ENCODE data around the gene ZNF385C. TPM values are rescaled to one million over a fixed set of nuclear protein-coding genes. Genes with fewer than 3 reads are reported as not detected.

The ZNF385C gene
- total and polyA plus RNA-seq, 2 of the 13 experiments (the other 11 are each of a cell fraction or from before 2014, with no cell fraction given): 2.3 to 6.1 TPM

- TF ChIP-seq PLRG1 (conservative IDR thresholded peaks at IDR 0.05) (no peak), FOXK1 (CRISPR knock-in tag; IDR thresholded peaks at IDR 0.05; ENCODE audit: borderline replicate concordance, low read depth) (0 out of 2 replicates have a peak, but pooled peaks have one; percentile 38), TOPORS (CRISPR knock-in tag; IDR thresholded peaks at IDR 0.05) (no peak), RXRB (CRISPR knock-in tag; IDR thresholded peaks at IDR 0.05; ENCODE audit: borderline replicate concordance) (peak; percentile 79), FOSL1 (CRISPR knock-in tag; IDR thresholded peaks at IDR 0.05; ENCODE audit: borderline replicate concordance) (no peak), DNMT3B (CRISPR knock-in tag; conservative IDR thresholded peaks at IDR 0.05) (0 out of 2 replicates have a peak, but pooled peaks have one; percentile 59), EEA1 (CRISPR knock-in tag; IDR thresholded peaks at IDR 0.05; ENCODE audit: borderline replicate concordance) (no peak), YEATS2 (CRISPR knock-in tag; IDR thresholded peaks at IDR 0.05; ENCODE audit: borderline replicate concordance) (no peak), NR0B2 (CRISPR knock-in tag; IDR thresholded peaks at IDR 0.05) (no peak), SAFB2 (CRISPR knock-in tag; IDR thresholded peaks at IDR 0.05; ENCODE audit: borderline replicate concordance, low read depth) (no peak), ELF4 (CRISPR knock-in tag; IDR thresholded peaks at IDR 0.05; ENCODE audit: borderline replicate concordance) (no peak), ZNF234 (CRISPR knock-in tag; conservative IDR thresholded peaks at IDR 0.05) (no peak), MIER3 (CRISPR knock-in tag; IDR thresholded peaks at IDR 0.05; ENCODE audit: borderline replicate concordance) (peak; percentile 68; the same call in 1 of the 2 replicates), ZNF224 (CRISPR knock-in tag; IDR thresholded peaks at IDR 0.05) (no peak), HOXA3 (CRISPR knock-in tag; IDR thresholded peaks at IDR 0.05) (peak; percentile 58; the same call in 1 of the 2 replicates), TFAP4 (IDR thresholded peaks at IDR 0.05; ENCODE audit: borderline replicate concordance, low read depth) (no peak), ZNF546 (CRISPR knock-in tag; conservative IDR thresholded peaks at IDR 0.05) (no peak), NKX3-1 (CRISPR knock-in tag; IDR thresholded peaks at IDR 0.05) (no peak), ARNTL (CRISPR knock-in tag; IDR thresholded peaks at IDR 0.05) (no peak), RFX1 (IDR thresholded peaks at IDR 0.05) (no peak), NR1H2 (CRISPR knock-in tag; IDR thresholded peaks at IDR 0.05; ENCODE audit: borderline replicate concordance, low read depth) (no peak), ZNF550 (CRISPR knock-in tag; IDR thresholded peaks at IDR 0.05; ENCODE audit: borderline replicate concordance) (no peak), ATF3 (CRISPR knock-in tag; IDR thresholded peaks at IDR 0.05) (no peak)
- TF ChIP-seq, protein P1, sequence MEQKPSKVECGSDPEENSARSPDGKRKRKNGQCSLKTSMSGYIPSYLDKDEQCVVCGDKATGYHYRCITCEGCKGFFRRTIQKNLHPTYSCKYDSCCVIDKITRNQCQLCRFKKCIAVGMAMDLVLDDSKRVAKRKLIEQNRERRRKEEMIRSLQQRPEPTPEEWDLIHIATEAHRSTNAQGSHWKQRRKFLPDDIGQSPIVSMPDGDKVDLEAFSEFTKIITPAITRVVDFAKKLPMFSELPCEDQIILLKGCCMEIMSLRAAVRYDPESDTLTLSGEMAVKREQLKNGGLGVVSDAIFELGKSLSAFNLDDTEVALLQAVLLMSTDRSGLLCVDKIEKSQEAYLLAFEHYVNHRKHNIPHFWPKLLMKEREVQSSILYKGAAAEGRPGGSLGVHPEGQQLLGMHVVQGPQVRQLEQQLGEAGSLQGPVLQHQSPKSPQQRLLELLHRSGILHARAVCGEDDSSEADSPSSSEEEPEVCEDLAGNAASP (CRISPR knock-in tag; IDR thresholded peaks at IDR 0.05; ENCODE audit: borderline replicate concordance): peak; percentile 53; the same call in 1 of the 2 replicates
- TF ChIP-seq, protein P2, sequence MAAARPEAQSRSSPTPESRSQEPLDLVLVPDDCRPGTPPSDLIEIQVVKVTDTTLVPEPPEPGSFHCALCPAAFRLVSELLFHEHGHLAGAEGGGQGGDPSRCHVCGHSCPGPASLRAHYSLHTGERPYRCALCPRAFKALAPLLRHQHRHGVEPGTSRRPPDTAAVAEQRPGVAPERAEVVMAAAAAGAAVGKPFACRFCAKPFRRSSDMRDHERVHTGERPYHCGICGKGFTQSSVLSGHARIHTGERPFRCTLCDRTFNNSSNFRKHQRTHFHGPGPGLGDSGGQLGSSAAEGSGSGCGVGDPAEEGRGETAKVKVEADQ (CRISPR knock-in tag; IDR thresholded peaks at IDR 0.05; ENCODE audit: borderline replicate concordance): no peak
- TF ChIP-seq, protein P3, sequence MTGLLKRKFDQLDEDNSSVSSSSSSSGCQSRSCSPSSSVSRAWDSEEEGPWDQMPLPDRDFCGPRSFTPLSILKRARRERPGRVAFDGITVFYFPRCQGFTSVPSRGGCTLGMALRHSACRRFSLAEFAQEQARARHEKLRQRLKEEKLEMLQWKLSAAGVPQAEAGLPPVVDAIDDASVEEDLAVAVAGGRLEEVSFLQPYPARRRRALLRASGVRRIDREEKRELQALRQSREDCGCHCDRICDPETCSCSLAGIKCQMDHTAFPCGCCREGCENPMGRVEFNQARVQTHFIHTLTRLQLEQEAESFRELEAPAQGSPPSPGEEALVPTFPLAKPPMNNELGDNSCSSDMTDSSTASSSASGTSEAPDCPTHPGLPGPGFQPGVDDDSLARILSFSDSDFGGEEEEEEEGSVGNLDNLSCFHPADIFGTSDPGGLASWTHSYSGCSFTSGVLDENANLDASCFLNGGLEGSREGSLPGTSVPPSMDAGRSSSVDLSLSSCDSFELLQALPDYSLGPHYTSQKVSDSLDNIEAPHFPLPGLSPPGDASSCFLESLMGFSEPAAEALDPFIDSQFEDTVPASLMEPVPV (CRISPR knock-in tag; IDR thresholded peaks at IDR 0.05): no peak
Measured at GRCh38 chr17:41989702-41990419, 108.4 kb downstream of the ZNF385C start (continued).
